ENCODE data around the gene ASB8.

Gene ASB8

DNA sequence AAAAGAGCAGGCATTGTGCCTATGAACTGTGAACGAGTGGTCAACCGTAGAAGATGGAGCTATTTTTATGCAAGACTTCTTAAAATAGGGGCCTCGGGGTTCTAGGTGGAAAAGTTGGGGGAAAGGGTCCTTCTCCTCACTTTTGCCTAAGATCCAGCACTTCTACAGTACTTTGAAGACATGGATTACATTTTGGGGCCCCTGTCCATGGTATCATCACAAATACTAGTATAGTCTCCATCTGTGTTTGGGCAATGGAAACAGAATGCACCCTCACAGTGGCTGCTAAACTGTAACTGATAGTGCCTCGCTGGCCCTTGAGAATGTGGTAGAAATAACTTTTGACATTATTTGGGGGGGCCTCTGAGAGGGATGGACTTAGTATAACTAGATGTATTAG lies 20.7 kb upstream of the ASB8 start:
- TF ChIP-seq EZH2phosphoT487 (conservative IDR thresholded peaks at IDR 0.05; ENCODE audit: low read length): no peak
- TF ChIP-seq, protein P1, sequence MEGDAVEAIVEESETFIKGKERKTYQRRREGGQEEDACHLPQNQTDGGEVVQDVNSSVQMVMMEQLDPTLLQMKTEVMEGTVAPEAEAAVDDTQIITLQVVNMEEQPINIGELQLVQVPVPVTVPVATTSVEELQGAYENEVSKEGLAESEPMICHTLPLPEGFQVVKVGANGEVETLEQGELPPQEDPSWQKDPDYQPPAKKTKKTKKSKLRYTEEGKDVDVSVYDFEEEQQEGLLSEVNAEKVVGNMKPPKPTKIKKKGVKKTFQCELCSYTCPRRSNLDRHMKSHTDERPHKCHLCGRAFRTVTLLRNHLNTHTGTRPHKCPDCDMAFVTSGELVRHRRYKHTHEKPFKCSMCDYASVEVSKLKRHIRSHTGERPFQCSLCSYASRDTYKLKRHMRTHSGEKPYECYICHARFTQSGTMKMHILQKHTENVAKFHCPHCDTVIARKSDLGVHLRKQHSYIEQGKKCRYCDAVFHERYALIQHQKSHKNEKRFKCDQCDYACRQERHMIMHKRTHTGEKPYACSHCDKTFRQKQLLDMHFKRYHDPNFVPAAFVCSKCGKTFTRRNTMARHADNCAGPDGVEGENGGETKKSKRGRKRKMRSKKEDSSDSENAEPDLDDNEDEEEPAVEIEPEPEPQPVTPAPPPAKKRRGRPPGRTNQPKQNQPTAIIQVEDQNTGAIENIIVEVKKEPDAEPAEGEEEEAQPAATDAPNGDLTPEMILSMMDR (IDR thresholded peaks at IDR 0.05; ENCODE audit: insufficient read depth, low read length, poor library complexity, severe bottlenecking): no peak
- H3K4me2 ChIP-seq (ENCODE audit: low read depth, low read length, poor library complexity, severe bottlenecking): no peak overlapping the region
- no peak overlapping the region for H3K27ac ChIP-seq (ENCODE audit: low read depth, low read length)
- H3K36me3 ChIP-seq (ENCODE audit: low read length): no peaks in the 10 kb centered on the region
- H3K9me3 ChIP-seq (ENCODE audit: insufficient read depth, low read length): no peaks in the 10 kb centered on the region
- no peaks in the 10 kb centered on the region for H3F3A ChIP-seq (ENCODE audit: insufficient read depth)
- H3K9me2 ChIP-seq (replicated peaks; ENCODE audit: insufficient read depth, low read length): no peaks in the 10 kb centered on the region
- no peak overlapping the region for H2AFZ ChIP-seq (ENCODE audit: low read depth, low read length, severe bottlenecking)
- no peaks in the 10 kb centered on the region for H4K20me1 ChIP-seq (ENCODE audit: low read depth, low read length)
- H3K79me2 ChIP-seq (ENCODE audit: insufficient read depth, low read length): no peaks in the 10 kb centered on the region
- H3K4me3 ChIP-seq (ENCODE audit: insufficient read depth, low read length, poor library complexity, severe bottlenecking): no peak overlapping the region
- H3K9ac ChIP-seq (ENCODE audit: low read length): no peak overlapping the region
- no peaks in the 10 kb centered on the region for H3K27me3 ChIP-seq (ENCODE audit: low read length)

DNA sequence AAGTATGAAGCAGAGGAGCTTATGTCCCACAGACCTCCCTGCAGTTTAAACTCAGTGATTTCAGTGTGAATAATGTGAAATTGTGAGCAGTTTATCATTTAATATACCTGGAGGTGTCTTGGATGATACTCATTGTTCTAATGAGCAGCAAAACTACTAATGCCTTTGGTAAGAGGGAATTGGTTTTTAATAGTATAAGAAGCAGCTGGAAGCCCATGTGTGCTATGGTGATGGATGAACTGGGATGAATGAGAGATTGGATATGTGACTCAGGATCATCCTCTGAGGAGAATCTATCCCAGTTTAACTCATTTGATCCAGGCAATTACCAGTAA lies 19.1 kb upstream of the ASB8 start:
- no peak overlapping the region for H3K9ac ChIP-seq (ENCODE audit: low read length)
- no peaks in the 10 kb centered on the region for H3K27me3 ChIP-seq (ENCODE audit: low read length)
- H4K20me1 ChIP-seq (ENCODE audit: low read depth, low read length): no peaks in the 10 kb centered on the region
- H3K36me3 ChIP-seq (ENCODE audit: low read length): no peaks in the 10 kb centered on the region
- H3K4me2 ChIP-seq (ENCODE audit: low read depth, low read length, poor library complexity, severe bottlenecking): no peak overlapping the region
- no peak overlapping the region for H3K27ac ChIP-seq (ENCODE audit: low read depth, low read length)
- no peaks in the 10 kb centered on the region for H3K79me2 ChIP-seq (ENCODE audit: insufficient read depth, low read length)
- no peak for TF ChIP-seq EZH2phosphoT487 (conservative IDR thresholded peaks at IDR 0.05; ENCODE audit: low read length)
- TF ChIP-seq, protein P1 (IDR thresholded peaks at IDR 0.05; ENCODE audit: insufficient read depth, low read length, poor library complexity, severe bottlenecking): no peak
- no peak overlapping the region for H3K4me3 ChIP-seq (ENCODE audit: insufficient read depth, low read length, poor library complexity, severe bottlenecking)
- H2AFZ ChIP-seq (ENCODE audit: low read depth, low read length, severe bottlenecking): no peak overlapping the region
- H3F3A ChIP-seq (ENCODE audit: insufficient read depth): no peaks in the 10 kb centered on the region
- H3K9me2 ChIP-seq (replicated peaks; ENCODE audit: insufficient read depth, low read length): no peaks in the 10 kb centered on the region
- H3K9me3 ChIP-seq (ENCODE audit: insufficient read depth, low read length): no peaks in the 10 kb centered on the region

- Histone ChIP-seq H3K9ac (ENCODE audit: low read length) (no peak overlapping the region), H4K20me1 (ENCODE audit: low read depth, low read length) (no peaks in the 10 kb centered on the region), H2AFZ (ENCODE audit: low read depth, low read length, severe bottlenecking) (no peak overlapping the region), H3K79me2 (ENCODE audit: insufficient read depth, low read length) (no peaks in the 10 kb centered on the region), H3K36me3 (ENCODE audit: low read length) (no peaks in the 10 kb centered on the region), H3K4me2 (ENCODE audit: low read depth, low read length, poor library complexity, severe bottlenecking) (no peak overlapping the region), H3K27ac (ENCODE audit: low read depth, low read length) (no peak overlapping the region), H3K4me3 (ENCODE audit: insufficient read depth, low read length, poor library complexity, severe bottlenecking) (no peak overlapping the region), H3K27me3 (ENCODE audit: low read length) (no peaks in the 10 kb centered on the region), H3F3A (ENCODE audit: insufficient read depth) (no peaks in the 10 kb centered on the region), H3K9me3 (ENCODE audit: insufficient read depth, low read length) (no peaks in the 10 kb centered on the region), H3K9me2 (replicated peaks; ENCODE audit: insufficient read depth, low read length) (no peaks in the 10 kb centered on the region)
- TF ChIP-seq EZH2phosphoT487 (conservative IDR thresholded peaks at IDR 0.05; ENCODE audit: low read length): no peak
- TF ChIP-seq, protein P1 (IDR thresholded peaks at IDR 0.05; ENCODE audit: insufficient read depth, low read length, poor library complexity, severe bottlenecking): no peak
Measured at GRCh38 chr12:48175613-48176416, 18.5 kb upstream of the ASB8 start.
